Right lobe of liver (tissue), 4 donors: ENCODE results near the gene ILDR2.

Experiments used
- CTCF ChIP-seq, 4 donors: fragments of 200-600 bp in 3 of 4; fragments of 450-650 bp in 1 of 4; IDR thresholded peaks; one replicate each; pipeline versions ENCODE4 v1.5.1 to v1.8.0; 2016 to 2022; ENCODE audit warnings: antibody characterized with exemption in 4 of 4, mild to moderate bottlenecking in 2 of 4
- POLR2A ChIP-seq: fragments of 450-650 bp; IDR thresholded peaks from one replicate; pipeline ENCODE4 v1.6.1; 2017; ENCODE audit warnings: antibody characterized with exemption, mild to moderate bottlenecking
- donor health status: DM: no; HTN: no; CAD: no.
- donor health status: DM: no; HTN: no; CAD: no.
- donor health status: DM: no; HTN: yes; CAD: no.

- TF ChIP-seq CTCF (IDR thresholded peaks at IDR 0.05) (no peak), POLR2A (no peak)
These were observed 75.6 kb downstream of the ILDR2 start for GRCh38 chr1:166899769-166900168.
